ENCODE results near the gene SHISA8.
"Not testable (repeated sequence)": the region's sequence is repeated elsewhere in the genome, so short reads cannot be mapped to it uniquely, and the experiment has no call there.

The SHISA8 gene

DNA sequence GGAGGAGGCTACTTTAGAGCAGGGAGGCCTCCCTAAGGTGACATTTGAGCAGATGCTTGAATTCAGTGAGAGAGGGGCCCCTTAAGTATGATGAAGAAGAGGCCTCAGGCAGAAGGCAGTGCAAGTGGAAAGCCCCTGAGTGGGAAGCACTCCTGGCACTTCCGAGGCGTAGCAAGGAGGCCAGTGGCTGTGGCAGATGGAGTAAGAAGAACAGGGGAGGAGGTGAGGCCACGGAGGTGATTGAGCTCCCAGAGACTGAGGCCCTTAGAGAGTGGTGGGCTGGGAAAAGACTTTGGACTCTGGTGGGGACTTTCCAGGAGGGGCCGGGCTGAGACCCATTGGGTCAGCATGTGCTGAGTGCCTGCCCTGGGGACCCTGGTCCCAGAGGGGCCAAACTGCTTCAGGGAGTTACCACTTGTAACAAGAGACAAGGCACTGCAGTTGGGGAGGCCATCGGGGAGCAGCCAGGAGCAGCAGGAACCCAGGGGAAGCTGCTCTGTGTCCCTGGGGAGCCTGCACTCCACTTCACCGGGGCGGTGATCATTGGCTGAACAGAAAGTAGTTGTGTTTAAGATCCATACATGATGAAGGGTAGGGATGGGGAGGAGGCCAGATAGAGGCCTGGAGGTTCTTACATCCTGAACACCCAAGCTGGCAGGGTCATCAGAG, 34.6 kb upstream of the SHISA8 start:
- DNase-seq (ENCODE audit: extremely low read depth, low read depth) = no peak
- TF ChIP-seq, protein P1, sequence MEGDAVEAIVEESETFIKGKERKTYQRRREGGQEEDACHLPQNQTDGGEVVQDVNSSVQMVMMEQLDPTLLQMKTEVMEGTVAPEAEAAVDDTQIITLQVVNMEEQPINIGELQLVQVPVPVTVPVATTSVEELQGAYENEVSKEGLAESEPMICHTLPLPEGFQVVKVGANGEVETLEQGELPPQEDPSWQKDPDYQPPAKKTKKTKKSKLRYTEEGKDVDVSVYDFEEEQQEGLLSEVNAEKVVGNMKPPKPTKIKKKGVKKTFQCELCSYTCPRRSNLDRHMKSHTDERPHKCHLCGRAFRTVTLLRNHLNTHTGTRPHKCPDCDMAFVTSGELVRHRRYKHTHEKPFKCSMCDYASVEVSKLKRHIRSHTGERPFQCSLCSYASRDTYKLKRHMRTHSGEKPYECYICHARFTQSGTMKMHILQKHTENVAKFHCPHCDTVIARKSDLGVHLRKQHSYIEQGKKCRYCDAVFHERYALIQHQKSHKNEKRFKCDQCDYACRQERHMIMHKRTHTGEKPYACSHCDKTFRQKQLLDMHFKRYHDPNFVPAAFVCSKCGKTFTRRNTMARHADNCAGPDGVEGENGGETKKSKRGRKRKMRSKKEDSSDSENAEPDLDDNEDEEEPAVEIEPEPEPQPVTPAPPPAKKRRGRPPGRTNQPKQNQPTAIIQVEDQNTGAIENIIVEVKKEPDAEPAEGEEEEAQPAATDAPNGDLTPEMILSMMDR (IDR thresholded peaks at IDR 0.05; ENCODE audit: low read depth, low read length) = no peak

DNA sequence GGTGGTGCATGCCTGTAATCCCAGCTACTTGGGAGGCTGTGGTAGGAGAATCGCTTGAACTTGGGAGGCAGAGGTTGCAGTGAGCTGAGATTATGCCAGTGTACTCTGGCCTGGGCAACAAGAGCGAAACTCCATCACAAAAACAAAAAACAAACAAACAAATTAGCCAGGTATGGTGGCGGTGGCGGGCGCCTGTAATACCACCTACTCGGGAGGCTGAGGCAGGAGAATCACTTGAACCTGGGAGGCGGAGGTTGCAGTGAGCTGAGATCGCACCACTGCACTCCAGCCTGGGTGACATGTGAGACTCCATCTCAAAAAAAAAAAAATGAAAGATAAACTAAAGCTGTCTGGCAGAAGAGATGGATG, 34.0 kb upstream of the SHISA8 start:
- DNase-seq (ENCODE audit: extremely low read depth, low read depth) = not testable (repeated sequence)

DNA sequence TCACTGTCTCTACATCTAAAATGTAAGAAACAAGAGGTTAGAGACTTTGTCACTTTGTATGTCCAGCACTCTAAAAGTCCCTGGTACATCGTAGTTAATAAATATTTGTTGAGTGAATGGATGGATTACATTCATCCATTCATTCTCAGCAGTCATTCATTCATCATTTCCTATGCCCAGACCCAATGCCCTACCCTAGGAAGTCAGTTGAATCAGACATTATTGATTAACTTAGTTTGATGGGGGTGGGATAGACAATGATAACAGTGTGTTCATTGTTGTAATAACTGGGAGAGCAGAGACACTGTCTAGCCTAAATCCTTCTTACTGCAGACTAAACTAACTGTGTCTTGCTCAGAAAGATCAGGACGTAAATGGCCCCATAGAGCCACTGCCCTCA, 33.3 kb upstream of the SHISA8 start:
- DNase-seq (ENCODE audit: extremely low read depth, low read depth) = no peak
- TF ChIP-seq, protein P1 (IDR thresholded peaks at IDR 0.05; ENCODE audit: low read depth, low read length) = no peak

DNA sequence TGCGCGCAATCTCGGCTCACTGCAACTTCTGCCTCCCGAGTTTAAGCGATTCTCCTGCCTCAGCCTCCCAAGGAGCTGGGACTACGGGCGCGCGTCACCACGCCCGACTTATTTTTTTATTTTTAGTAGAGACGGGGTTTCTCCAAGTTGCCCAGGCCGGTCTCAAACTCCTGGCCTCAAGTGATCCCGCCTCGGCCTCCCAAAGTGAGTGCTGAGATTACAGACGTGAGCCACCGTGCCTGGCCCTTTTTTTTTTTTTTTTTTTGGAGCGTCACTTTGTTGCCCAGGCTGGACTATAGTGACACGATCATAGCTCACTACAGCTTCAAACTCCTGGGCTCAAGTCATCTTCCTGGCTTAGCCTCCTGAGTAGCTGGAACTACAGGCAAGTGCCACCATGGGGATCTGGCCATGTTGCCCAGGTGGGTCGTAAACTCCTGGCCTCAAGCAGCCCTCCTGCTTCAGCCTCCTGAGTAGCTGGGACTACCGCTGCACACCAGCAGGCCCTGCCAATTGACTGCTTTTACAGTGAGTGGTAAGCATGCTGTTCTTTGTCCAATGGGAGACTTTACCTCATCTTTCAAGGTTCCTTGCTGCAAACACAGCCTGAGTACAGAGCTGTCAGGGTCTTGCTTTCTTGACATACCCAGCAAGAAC, 32.7 kb upstream of the SHISA8 start:
- no peak for DNase-seq (ENCODE audit: extremely low read depth, low read depth)

DNA sequence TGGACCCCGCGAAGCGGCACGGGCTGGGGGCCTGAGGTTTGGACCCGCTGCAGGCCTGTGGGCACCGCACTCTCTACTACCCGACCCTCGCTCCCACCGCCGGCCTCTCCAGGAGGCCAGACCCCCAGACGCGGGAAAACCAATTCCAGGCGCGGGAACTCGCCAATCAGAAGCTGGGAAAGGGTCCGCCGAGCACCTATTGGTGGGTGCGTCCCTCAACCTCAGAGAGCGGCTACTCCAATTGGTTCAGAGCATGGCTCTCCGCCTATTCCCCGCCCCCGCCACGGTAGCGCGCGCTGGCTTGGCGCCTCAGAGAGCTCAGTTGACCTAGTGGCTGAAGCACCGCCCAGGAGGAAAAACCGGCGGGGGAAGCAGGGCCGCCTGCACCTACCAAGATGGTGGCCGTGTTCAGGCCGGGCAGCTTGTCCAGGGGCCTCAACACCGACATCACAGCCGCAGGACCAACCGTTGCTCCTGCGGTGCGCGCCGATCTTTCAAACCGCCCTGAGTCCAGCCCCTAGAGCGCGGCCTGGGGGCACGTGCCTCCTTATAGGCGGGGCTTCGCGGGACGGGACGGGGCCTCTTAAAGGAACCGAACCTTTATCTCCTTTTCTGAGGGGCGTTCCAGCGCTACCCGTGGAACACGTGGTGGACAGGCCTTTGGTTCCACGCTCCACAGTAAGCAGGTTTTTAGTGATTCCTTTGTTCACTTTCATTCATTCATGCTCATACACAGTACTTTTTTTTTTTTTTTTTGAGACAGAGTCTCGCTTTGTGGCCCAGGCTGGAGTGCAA, 32.0 kb upstream of the SHISA8 start, which contains the start of gene CENPM:
TSS of gene CENPM (minus strand) at position 524 of the 795 bp plus-strand sequence. CDS start at position 448, 76 bp downstream.
- TF ChIP-seq, protein P1 (IDR thresholded peaks at IDR 0.05; ENCODE audit: low read depth, low read length) = no peak
- DNase-seq (ENCODE audit: extremely low read depth, low read depth) = peak; percentile 62

More for the DNA sequence above, 32.7 kb upstream of the SHISA8 start:
- TF ChIP-seq, protein P1 (IDR thresholded peaks at IDR 0.05; ENCODE audit: low read depth, low read length) = no peak

DNA sequence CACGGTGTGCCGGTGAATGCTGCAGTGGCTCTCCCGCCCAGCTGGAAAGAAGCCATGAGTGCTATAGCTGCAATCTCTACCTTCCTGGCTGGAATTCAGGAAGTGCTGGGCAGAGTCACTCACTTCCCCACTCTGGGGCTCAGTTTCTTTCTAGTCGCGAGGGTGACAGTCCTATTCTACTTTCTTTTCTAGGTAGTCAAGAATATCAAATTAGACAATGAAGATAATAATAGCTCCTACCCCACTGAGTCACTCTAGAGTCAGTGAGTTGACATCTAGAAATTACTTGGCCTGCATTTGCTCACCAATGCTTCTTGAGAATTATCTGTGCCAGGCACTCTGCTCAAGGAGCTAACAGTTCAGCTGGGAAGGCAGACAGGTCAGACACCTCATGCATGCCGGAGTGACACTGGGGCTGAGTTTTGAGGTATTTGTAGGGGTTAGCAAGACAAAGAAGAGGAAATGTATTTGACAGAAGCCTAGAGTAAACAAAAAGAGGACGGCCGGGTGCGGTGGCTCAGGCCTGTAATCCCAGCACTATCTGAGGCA, 28.9 kb upstream of the SHISA8 start:
- DNase-seq (ENCODE audit: extremely low read depth, low read depth) = no peak
- TF ChIP-seq, protein P1 (IDR thresholded peaks at IDR 0.05; ENCODE audit: low read depth, low read length) = no peak

DNA sequence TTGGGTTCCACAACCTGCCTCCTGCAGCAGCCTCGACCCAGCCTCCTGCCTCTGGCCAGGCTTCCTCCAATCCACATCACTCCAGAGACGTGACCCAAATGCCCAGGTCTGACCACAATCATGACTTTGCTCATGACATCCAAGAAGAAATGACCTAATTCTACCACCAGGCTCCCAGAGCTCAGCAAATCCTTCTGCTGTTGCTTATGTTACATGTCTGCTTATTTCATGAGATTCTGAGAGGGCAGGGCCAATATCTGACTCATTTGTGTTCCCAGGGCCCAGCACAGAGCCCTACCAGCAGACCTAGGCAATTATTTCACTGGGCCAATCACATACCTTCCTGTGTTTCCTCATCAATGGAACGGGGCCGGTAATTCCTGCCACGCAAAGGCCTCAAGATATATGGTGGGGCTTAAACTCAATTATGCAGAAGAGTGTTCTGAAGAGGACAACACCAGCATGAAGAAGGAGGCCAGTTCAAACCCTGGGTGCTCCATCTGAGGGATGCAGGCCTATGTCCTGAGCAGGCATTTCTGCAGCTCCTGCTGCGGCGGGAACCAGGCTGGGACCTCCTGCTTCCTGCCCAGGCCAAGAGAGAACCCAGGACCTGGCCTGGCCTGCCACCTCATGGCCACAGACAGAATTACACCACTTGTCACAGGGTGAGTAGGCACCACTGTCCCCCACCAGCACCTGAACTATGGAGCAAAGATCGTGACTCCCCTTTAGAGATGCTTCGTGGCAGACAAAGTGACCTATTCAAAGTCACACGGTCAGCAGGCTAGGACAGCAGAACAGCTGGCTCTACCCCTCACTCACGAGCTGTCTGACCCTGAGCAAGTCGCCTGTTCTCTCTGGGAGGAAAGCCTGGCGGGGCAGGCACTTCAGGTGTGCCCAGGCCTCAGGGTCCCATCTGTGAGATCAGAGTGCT, 26.2 kb upstream of the SHISA8 start:
- TF ChIP-seq, protein P1 (IDR thresholded peaks at IDR 0.05; ENCODE audit: low read depth, low read length) = peak; percentile 84
- peak; percentile 86 for DNase-seq (ENCODE audit: extremely low read depth, low read depth)
